Smooth muscle cell of the umbilical artery (primary cell): ENCODE results near the gene NAA30. TPM values are rescaled to one million over a fixed set of nuclear protein-coding genes. Genes with fewer than 3 reads are reported as not detected.

Experiments used
- total RNA-seq: library from RNA; depleted of rRNA; stranded (reverse); fragments of >200 nt; gene quantifications from 2 replicates; pipeline ENCODE4 v1.2.3, GENCODE V29; 2014

Gene NAA30
- 21.4 and 26.0 TPM in 2 replicates for total RNA-seq

DNA sequence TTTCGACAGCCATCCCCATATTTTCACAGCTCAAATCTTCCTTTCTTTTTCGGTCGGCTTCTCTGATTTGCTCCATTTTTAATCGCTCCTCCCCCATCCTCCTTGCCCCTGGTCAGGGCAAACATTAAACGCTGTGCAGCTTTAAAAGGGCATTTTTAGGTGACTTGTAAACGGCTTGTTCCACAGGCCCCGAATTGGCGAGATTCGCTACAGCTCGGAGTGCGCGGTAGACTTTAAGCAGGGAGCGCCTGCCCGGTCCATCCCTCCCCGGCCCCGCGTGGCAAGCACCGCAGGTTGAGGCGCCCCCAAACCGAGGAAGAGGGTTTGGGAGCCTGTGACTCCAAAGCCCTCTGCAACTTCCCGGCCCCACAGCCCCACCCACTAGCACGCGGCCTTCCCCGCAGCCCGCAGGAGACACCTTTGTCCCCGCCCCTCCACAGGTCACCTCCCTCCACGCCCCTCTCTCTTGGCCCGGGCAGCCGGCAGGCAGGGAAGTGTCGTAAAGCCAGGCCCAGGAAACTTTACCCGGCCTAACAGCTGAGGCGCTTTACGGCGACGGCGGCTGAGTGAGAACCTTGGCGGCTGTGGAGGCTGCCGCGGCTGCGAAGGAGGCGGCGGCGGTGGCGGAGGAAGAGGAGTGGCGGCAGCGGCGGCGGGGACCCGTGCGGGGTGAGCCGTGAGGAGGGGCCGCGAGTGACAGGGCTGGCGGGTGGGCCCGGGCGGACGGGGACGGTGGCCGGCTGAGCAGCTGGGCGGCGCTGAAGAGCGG, at the start of gene NAA30:
TSS of gene NAA30 (plus strand) at position 550 of the 769 bp plus-strand sequence. CDS start 372 bp downstream, outside the sequence.

Other genes with a start within 250 kb of the NAA30 start
- 64.4 and 109 TPM in 2 replicates for gene EXOC5, start 121.7 kb upstream of the NAA30 start, total RNA-seq
- gene AP5M1, start 121.6 kb upstream of the NAA30 start, total RNA-seq: 17.2 and 34.5 TPM in 2 replicates
- gene CCDC198, start 103.3 kb downstream of the NAA30 start, total RNA-seq: 0.32 TPM in 1 of 2 replicates, not detected in the other